NCI-H2107 treated with DMSO at 0.1 percent for 48 hours (cell line): ENCODE measurements around the gene RET.

Experiments
- DNase-seq: peaks from one replicate; lab custom pipeline; 2025; ENCODE audit not compliant: unreplicated experiment; lab: John Stamatoyannopoulos, UW

The RET gene

GRCh38 chr10:43076876-43077420 is at the start of gene RET:
Gene RET (plus strand): TSS chr10:43077069. CDS start chr10:43077259, 190 bp downstream.
- DNase-seq, result no peak

- no peak for DNase-seq
These were observed 49.4 kb upstream of the RET start for GRCh38 chr10:43027331-43027955.

- no peak for DNase-seq
These were observed 48.7 kb upstream of the RET start for GRCh38 chr10:43028143-43028542.

- DNase-seq, result no peak
These were observed 47.8 kb upstream of the RET start for GRCh38 chr10:43029043-43029442.

GRCh38 chr10:43032613-43033012 is 44.3 kb upstream of the RET start:
- no peak for DNase-seq

GRCh38 chr10:43035800-43036199 is 41.1 kb upstream of the RET start:
- DNase-seq, result no peak

GRCh38 chr10:43036481-43037428 is 40.1 kb upstream of the RET start:
- no peak for DNase-seq

- no peak for DNase-seq
These were observed 39.4 kb upstream of the RET start for GRCh38 chr10:43037440-43037839.

GRCh38 chr10:43037942-43038782 is 38.7 kb upstream of the RET start:
- no peak for DNase-seq

GRCh38 chr10:43038783-43039623 is 37.9 kb upstream of the RET start:
- no peak for DNase-seq

GRCh38 chr10:43039624-43040481 is 37.0 kb upstream of the RET start:
- no peak for DNase-seq

- DNase-seq, result no peak
These were observed 36.2 kb upstream of the RET start for GRCh38 chr10:43040482-43041256.

- DNase-seq, result no peak
These were observed 35.2 kb upstream of the RET start for GRCh38 chr10:43041422-43042342.

- no peak for DNase-seq
These were observed 34.1 kb upstream of the RET start for GRCh38 chr10:43042503-43043341.

GRCh38 chr10:43043342-43043772 is 33.5 kb upstream of the RET start:
- DNase-seq, result no peak

- no peak for DNase-seq
These were observed 33.0 kb upstream of the RET start for GRCh38 chr10:43043773-43044447.
